VCaP (cell line): ENCODE data around the gene SLC38A6.

Experiments used
- H3K27ac ChIP-seq: fragments of 450-650 bp; 2 replicates; pipeline ENCODE4 v1.5.1; 2017
- TF ChIP-seq, protein P1 (sequence below): fragments of 450-650 bp; conservative IDR thresholded peaks from 2 replicates; pipeline ENCODE4 v1.5.1; 2017; ENCODE audit warnings: mild to moderate bottlenecking, moderate library complexity

The SLC38A6 gene

DNA sequence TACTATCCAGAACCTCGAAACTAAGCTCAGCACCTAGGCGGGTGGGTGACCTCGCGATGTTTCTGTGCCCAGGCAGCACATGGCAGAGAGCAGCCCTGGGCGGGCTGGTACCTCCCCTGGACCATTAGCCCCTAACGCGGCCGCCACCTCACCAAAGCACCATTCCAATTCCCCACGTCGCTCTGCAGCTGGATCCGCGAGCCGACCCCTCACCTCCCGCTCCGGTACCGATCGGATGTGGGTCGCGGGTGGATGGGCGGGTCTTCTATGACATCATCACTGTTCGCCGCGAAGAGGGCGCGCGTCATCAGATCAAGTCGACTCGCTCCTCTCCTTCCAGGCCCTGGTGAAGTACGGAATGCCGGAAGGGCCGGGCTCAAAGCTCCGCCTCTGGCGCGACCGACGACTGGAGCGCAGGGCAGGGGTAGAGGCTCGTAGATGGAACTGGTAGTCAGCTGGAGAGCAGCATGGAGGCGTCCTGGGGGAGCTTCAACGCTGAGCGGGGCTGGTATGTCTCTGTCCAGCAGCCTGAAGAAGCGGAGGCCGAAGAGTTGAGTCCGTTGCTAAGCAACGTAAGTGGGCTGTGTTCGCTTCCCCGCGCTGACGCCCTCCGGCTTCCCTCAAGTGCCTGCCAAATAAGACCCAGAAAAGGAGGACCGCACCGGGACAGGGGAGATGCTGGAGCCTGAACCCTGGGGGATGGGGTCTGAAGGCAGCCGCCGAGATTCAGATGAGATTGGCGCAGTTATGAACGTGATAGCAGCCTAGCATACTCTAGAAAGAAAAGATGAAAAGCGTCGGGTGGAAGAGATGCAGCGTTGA, at the start of gene SLC38A6, which contains the start of gene TRMT5:
SLC38A6 (plus strand) TSS at position 435 of the 822 bp plus-strand sequence; CDS start at position 468, 33 bp downstream.
TRMT5 (minus strand) TSS at position 269 of the 822 bp plus-strand sequence; CDS start at position 163, 106 bp downstream.
- TF ChIP-seq, protein P1, sequence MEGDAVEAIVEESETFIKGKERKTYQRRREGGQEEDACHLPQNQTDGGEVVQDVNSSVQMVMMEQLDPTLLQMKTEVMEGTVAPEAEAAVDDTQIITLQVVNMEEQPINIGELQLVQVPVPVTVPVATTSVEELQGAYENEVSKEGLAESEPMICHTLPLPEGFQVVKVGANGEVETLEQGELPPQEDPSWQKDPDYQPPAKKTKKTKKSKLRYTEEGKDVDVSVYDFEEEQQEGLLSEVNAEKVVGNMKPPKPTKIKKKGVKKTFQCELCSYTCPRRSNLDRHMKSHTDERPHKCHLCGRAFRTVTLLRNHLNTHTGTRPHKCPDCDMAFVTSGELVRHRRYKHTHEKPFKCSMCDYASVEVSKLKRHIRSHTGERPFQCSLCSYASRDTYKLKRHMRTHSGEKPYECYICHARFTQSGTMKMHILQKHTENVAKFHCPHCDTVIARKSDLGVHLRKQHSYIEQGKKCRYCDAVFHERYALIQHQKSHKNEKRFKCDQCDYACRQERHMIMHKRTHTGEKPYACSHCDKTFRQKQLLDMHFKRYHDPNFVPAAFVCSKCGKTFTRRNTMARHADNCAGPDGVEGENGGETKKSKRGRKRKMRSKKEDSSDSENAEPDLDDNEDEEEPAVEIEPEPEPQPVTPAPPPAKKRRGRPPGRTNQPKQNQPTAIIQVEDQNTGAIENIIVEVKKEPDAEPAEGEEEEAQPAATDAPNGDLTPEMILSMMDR = no peak
- peak within 1 kb of the TSS; percentile 73 for H3K27ac ChIP-seq

GRCh38 chr14:60933920-60934655, 47.0 kb upstream of the SLC38A6 start:
- H3K27ac ChIP-seq = peak overlapping the region; percentile 38
- TF ChIP-seq, protein P1 = no peak

DNA sequence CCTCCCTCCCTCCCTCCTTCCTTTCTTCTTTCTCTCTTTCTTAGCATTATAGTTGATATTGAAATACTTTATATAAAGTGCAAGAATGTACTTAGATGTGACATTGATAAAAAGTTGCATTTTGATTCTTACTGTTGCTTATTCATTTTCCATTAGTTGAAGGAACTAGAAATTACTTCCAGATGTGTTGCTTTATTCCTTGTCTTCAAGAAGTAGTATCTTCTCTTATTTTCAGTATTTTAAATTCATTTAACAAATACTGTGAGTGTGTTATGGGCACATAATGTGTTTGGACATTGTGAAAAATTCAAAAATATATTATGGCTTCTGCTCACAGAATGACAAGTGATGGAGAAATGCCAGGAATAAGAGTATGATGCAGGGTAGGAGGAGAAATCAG, 45.7 kb upstream of the SLC38A6 start:
- H3K27ac ChIP-seq = no peak overlapping the region
- TF ChIP-seq, protein P1 = no peak

GRCh38 chr14:60943637-60944032, 37.4 kb upstream of the SLC38A6 start:
- no peak overlapping the region for H3K27ac ChIP-seq
- TF ChIP-seq, protein P1 = no peak

DNA sequence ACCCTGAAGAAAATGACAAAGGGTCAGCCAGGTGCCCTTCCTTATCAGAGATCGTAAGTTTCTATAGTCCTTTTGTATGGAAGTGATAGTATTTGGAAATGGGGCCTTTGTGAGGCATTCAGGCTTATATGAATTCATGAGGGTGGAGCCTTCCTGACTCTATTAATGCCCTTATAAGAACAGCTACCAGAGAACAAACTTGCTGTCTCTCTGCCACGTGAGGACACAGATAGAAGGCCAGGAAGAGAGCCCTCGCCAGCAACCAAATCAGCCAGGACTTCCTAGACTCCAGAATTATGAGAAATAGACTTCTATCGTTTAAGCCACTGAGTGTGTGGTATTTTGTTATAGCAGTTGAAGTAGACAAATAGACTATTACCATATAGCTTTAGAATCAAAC, 36.8 kb upstream of the SLC38A6 start:
- TF ChIP-seq, protein P1 = no peak
- H3K27ac ChIP-seq = no peak overlapping the region

DNA sequence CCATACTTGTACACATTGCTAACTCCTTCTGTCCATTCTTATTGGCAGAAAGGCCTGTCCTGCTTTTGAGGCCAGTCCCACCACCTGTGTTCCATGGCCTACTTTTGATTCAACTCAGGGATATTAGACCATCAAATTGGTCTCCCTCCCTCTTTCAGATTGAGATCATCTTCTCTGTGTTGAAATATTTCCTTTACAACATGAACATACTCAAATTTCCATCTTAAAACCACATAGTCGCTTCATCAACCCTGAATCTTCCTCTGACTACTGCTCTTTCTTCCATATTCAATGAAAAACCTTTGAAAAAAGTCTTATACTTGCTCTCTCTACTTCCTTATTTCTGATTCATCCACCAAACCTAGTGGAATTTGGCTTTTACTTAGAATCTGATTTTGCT, 35.1 kb upstream of the SLC38A6 start:
- H3K27ac ChIP-seq = no peak overlapping the region
- TF ChIP-seq, protein P1 = no peak

GRCh38 chr14:60946773-60947172, 34.3 kb upstream of the SLC38A6 start:
- H3K27ac ChIP-seq = no peak overlapping the region
- TF ChIP-seq, protein P1 = no peak
